GM19452 (cell line): ENCODE results near the gene PARD3.

Experiments used
- ATAC-seq: cut with Tn5 transposase; IDR thresholded peaks from one replicate; pipeline ENCODE4 v1.9.1; 2021; ENCODE audit not compliant: unreplicated experiment

The PARD3 gene

GRCh38 chr10:34587680-34588019 is 227.4 kb downstream of the PARD3 start:
- ATAC-seq, result no peak

- no peak for ATAC-seq
Measured at GRCh38 chr10:34587002-34587679, 228.0 kb downstream of the PARD3 start.

- ATAC-seq, result peak; percentile 79
Measured at GRCh38 chr10:34585422-34586112, 229.5 kb downstream of the PARD3 start.

- no peak for ATAC-seq
Measured at GRCh38 chr10:34584164-34584563, 230.9 kb downstream of the PARD3 start.

- ATAC-seq, result no peak
Measured at GRCh38 chr10:34581801-34582532, 233.1 kb downstream of the PARD3 start.

GRCh38 chr10:34580643-34581042 is 234.5 kb downstream of the PARD3 start:
- no peak for ATAC-seq

GRCh38 chr10:34580214-34580613 is 234.9 kb downstream of the PARD3 start:
- ATAC-seq, result no peak

GRCh38 chr10:34578468-34578867 is 236.6 kb downstream of the PARD3 start:
- ATAC-seq, result no peak

GRCh38 chr10:34576797-34577196 is 238.3 kb downstream of the PARD3 start:
- no peak for ATAC-seq

- no peak for ATAC-seq
Measured at GRCh38 chr10:34575882-34576281, 239.2 kb downstream of the PARD3 start.

GRCh38 chr10:34574353-34574934 is 240.7 kb downstream of the PARD3 start:
- ATAC-seq, result no peak

GRCh38 chr10:34570887-34571286 is 244.2 kb downstream of the PARD3 start:
- no peak for ATAC-seq

- no peak for ATAC-seq
Measured at GRCh38 chr10:34567659-34568253, 247.3 kb downstream of the PARD3 start.

GRCh38 chr10:34565934-34566333 is 249.2 kb downstream of the PARD3 start:
- no peak for ATAC-seq

GRCh38 chr10:34558093-34558583 is 257.0 kb downstream of the PARD3 start:
- ATAC-seq, result no peak

- ATAC-seq, result no peak
Measured at GRCh38 chr10:34557173-34557572, 257.9 kb downstream of the PARD3 start.

GRCh38 chr10:34555653-34556052 is 259.4 kb downstream of the PARD3 start:
- no peak for ATAC-seq

GRCh38 chr10:34553747-34554146 is 261.3 kb downstream of the PARD3 start:
- ATAC-seq, result no peak

- no peak for ATAC-seq
Measured at GRCh38 chr10:34551295-34551694, 263.8 kb downstream of the PARD3 start.

GRCh38 chr10:34549953-34550352 is 265.1 kb downstream of the PARD3 start:
- no peak for ATAC-seq

- no peak for ATAC-seq
Measured at GRCh38 chr10:34549001-34549400, 266.1 kb downstream of the PARD3 start.
